Upper lobe of right lung (tissue), 1 donor: Measurements from ENCODE around the gene IFNL3. TPM values are rescaled to one million over a fixed set of nuclear protein-coding genes. Genes with fewer than 3 reads are reported as not detected.
"Not testable (repeated sequence)": the region's sequence is repeated elsewhere in the genome, so short reads cannot be mapped to it uniquely, and the experiment has no call there.

Experiments used
- ATAC-seq: fragments of 200-7000 bp; cut with Tn5 transposase; one replicate; pipeline ENCODE4 v1.9.1; 2020; ENCODE audit warnings: mild to moderate bottlenecking, moderate library complexity
- DNase-seq: peaks from one replicate; pipeline ENCODE4 v3.0.0-alpha.2; 2020
- H3K27ac ChIP-seq: fragments of 200-600 bp; one replicate; pipeline ENCODE4 v1.8.0; 2022
- H3K27me3 ChIP-seq: fragments of 200-600 bp; one replicate; pipeline ENCODE4 v1.8.0; 2022; ENCODE audit warnings: mild to moderate bottlenecking
- H3K36me3 ChIP-seq: fragments of 200-600 bp; one replicate; pipeline ENCODE4 v1.8.0; 2022
- H3K4me1 ChIP-seq: fragments of 200-600 bp; one replicate; pipeline ENCODE4 v1.8.0; 2022
- H3K4me3 ChIP-seq: fragments of 200-600 bp; one replicate; pipeline ENCODE4 v1.8.0; 2022; ENCODE audit warnings: mild to moderate bottlenecking
- H3K9me3 ChIP-seq: fragments of 200-600 bp; one replicate; pipeline ENCODE4 v1.8.0; 2022
- intact Hi-C: fragments of 100-400 bp; cut with DNase I; formaldehyde crosslinking; loops from one replicate; pipeline ENCODE4 v1.11.0; 2022
- total RNA-seq: library from RNA; stranded (reverse); fragmentation: NEBNext Ultra II Directional; extraction: Animal tissue kit (Norgen Biotek cat#: 25700); gene quantifications from one replicate; pipeline ENCODE4 v1.2.1, GENCODE V29; 2021
- TF ChIP-seq, protein P1 (sequence below): fragments of 200-600 bp; IDR thresholded peaks from one replicate; pipeline ENCODE4 v1.8.0; 2022; ENCODE audit warnings: antibody characterized with exemption
- donor health status: DM: no; HTN: yes; CAD: no; lungs with severe emphysema.

The IFNL3 gene
- total RNA-seq, 1 donor from 2014 or later: not detected

DNA sequence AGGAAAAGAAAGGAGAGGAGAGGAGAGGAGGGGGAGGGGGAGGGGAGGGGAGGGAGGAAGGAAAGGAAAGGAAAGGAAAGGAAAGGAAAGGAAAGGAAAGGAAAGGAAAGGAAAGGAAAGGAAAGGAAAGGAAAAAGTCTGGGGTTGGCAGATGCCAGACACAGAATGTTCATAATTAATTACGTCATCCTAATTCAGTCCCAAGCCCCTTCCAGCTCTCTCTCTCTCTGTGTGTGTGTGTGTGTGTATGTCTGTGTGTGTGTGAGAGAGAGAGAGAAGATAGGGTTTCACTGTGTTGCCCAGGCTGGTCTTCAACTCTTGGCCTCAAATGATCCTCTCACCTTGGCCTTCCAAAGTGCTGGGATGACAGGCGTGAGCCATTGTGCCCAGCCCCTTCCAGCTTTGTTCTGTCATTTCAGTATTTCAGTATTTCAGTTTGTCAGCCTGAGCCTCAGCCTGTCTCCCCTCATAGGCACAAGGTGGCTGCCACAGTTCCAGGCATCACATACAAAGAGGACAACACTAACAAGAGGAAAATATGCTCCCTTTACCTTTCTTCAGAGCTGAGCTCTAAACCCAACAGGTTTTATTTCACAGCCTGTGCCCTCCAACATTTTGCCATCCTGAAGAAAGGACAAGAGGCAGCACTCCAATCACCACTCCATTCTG lies 14.6 kb downstream of the IFNL3 start:
- DNase-seq (no peak), ATAC-seq (no peak)
- peaks cover 1% of the 10 kb centered on the region for H3K27me3 ChIP-seq
- intact Hi-C loops: no loop called here
- TF ChIP-seq, protein P1, sequence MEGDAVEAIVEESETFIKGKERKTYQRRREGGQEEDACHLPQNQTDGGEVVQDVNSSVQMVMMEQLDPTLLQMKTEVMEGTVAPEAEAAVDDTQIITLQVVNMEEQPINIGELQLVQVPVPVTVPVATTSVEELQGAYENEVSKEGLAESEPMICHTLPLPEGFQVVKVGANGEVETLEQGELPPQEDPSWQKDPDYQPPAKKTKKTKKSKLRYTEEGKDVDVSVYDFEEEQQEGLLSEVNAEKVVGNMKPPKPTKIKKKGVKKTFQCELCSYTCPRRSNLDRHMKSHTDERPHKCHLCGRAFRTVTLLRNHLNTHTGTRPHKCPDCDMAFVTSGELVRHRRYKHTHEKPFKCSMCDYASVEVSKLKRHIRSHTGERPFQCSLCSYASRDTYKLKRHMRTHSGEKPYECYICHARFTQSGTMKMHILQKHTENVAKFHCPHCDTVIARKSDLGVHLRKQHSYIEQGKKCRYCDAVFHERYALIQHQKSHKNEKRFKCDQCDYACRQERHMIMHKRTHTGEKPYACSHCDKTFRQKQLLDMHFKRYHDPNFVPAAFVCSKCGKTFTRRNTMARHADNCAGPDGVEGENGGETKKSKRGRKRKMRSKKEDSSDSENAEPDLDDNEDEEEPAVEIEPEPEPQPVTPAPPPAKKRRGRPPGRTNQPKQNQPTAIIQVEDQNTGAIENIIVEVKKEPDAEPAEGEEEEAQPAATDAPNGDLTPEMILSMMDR: no peak
- H3K4me3 ChIP-seq: no peak overlapping the region
- H3K4me1 ChIP-seq: no peaks in the 10 kb centered on the region
- no peaks in the 10 kb centered on the region for H3K36me3 ChIP-seq
- H3K27ac ChIP-seq: no peak overlapping the region
- no peaks in the 10 kb centered on the region for H3K9me3 ChIP-seq

DNA sequence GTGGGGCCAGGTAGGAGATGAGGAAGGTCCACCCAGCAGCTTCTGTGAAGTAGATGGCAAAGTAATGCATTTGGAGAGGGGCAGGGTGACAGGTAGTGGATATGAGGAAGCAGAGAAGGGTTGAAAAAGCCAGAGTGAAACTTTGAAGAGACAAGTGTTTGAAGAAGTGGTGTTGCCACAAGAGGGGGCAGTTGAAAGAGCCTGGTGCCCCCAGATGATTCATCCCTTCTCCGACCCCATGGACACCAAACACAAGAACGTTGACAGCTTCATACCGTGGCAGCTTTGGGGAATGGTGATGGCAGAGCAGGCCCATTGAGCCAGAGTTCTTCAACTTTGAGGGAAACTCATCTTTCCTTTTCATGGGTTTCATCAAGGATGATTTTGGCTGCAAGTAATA lies 19.9 kb downstream of the IFNL3 start:
- TF ChIP-seq, protein P1: no peak
- Histone ChIP-seq H3K4me1 (no peaks in the 10 kb centered on the region), H3K36me3 (no peaks in the 10 kb centered on the region), H3K27ac (no peak overlapping the region), H3K27me3 (peaks cover 21% of the 10 kb centered on the region), H3K4me3 (no peak overlapping the region), H3K9me3 (no peaks in the 10 kb centered on the region)
- intact Hi-C loops: no loop called here
- no peak for ATAC-seq
- DNase-seq: no peak

DNA sequence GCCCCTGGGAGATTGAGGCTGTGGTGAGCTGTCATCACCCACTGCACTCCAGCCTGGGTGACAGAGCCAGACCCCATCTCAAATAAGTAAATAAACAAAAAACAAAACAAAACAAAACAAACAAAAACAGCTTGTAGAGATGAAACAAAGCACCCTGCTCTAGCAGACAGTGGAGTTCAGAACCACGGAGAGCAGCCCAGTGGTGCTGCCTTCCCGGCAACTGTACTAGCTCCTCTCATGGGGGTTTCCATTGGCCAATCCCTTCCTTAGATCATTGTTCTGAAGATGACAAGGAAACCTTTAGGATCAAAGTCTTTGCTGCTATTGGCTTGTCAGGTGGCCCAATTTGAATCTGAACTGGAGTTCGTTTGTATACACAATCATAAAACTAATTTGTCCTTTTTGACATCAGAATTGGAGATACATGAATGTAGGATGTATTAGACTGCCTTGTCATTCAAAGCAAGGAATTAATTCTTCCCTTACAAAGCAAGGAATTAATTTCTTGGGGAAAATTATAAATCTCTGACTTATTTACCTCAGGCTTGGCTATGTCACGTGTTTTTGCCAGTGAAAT lies 21.0 kb downstream of the IFNL3 start:
- intact Hi-C loops: no loop called here
- TF ChIP-seq, protein P1: no peak

DNA sequence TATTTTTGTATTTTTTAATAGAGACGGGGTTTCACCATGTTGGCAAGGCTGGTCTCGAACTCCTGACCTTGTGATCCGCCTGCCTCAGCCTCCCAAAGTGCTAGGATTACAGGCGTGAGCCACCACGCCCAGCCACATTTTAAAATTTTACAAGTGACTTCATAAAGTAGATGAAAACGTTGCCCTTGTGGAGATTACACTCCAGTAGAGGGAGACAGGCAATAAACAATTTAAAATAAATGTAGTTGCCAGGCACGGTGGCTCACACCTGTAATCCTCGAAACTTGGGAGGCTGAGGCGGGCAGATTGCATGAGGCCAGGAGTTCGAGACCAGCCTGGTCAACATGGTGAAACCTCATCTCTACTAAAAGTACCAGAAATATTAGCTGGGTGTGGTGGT lies 25.7 kb downstream of the IFNL3 start:
- H3K4me1 ChIP-seq, intact Hi-C loops, H3K27me3 ChIP-seq, H3K4me3 ChIP-seq, H3K27ac ChIP-seq, DNase-seq, H3K9me3 ChIP-seq, ATAC-seq, H3K36me3 ChIP-seq: not testable (repeated sequence)

More for the DNA sequence above, 21.0 kb downstream of the IFNL3 start:
- DNase-seq (no peak), ATAC-seq (no peak)
- Histone ChIP-seq H3K9me3 (no peaks in the 10 kb centered on the region), H3K4me3 (no peak overlapping the region), H3K27ac (no peak overlapping the region), H3K4me1 (no peaks in the 10 kb centered on the region), H3K27me3 (peaks cover 21% of the 10 kb centered on the region), H3K36me3 (no peaks in the 10 kb centered on the region)

DNA sequence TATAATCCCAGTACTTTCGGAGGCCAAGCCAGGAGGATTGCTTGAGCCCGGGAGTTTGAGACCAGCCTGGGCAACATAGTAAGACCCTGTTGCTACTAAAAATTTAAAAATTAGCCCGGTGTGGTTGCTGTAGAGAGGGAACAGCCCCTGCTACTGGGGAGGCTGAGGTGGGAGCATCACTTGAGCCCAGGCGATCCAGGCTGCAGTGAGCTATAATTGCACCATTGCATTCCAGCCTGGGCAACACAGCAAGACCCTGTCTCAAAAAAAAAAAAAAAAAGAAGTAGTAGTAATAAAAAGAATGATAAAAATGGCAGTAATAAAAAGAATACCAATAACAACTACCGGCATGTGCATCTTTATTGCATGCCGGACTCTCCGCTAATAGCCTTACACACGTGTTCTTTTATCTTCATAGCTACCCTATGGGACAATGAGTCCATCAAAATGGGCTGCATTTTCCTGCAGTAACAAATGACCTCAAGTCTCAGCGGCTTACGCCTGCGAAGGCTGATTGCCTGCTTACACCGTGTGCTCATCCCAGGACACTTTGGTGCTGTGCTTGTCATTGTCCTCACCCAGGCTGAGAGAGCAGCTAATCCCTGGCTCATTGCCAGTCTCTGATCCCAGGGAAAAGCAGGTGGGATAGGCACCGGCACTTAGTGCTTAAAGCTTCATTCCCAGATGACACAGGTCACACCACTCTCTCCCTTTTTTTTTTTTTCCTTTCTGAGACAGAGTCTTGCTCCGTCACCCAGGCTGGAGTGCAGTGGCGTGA lies 26.4 kb downstream of the IFNL3 start:
- peaks cover 1% of the 10 kb centered on the region for H3K27me3 ChIP-seq
- H3K4me3 ChIP-seq: no peak overlapping the region
- H3K36me3 ChIP-seq: no peaks in the 10 kb centered on the region
- H3K4me1 ChIP-seq: no peaks in the 10 kb centered on the region
- ATAC-seq (no peak), DNase-seq (no peak)
- intact Hi-C loops: no loop called here
- TF ChIP-seq, protein P1: no peak
- H3K27ac ChIP-seq: no peak overlapping the region
- H3K9me3 ChIP-seq: no peaks in the 10 kb centered on the region

DNA sequence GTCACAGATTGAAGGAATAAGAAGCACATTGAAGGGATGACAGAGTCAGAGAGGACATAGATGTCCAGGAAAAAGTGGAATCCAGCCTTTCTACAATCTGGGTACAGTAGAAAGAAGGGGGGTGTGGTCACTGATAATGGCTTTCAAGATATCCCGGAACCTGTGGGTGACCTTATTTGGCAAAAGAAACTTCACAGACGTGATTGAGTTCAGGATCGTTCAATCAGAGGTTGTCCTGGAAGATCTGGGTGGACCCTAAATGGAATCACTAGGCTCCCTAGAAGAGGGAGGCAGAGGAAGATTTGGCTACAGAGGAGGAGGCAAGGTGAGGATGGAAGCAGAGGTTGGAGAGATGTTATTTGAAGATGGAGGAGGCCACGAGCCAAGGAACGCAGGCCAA lies 27.7 kb downstream of the IFNL3 start:
- no peaks in the 10 kb centered on the region for H3K36me3 ChIP-seq
- H3K27ac ChIP-seq: no peak overlapping the region
- DNase-seq (no peak), ATAC-seq (no peak)
- TF ChIP-seq, protein P1: no peak
- H3K4me1 ChIP-seq: no peaks in the 10 kb centered on the region
- intact Hi-C loops: no loop called here
- H3K9me3 ChIP-seq: no peaks in the 10 kb centered on the region
- no peak overlapping the region for H3K4me3 ChIP-seq
- no peaks in the 10 kb centered on the region for H3K27me3 ChIP-seq

DNA sequence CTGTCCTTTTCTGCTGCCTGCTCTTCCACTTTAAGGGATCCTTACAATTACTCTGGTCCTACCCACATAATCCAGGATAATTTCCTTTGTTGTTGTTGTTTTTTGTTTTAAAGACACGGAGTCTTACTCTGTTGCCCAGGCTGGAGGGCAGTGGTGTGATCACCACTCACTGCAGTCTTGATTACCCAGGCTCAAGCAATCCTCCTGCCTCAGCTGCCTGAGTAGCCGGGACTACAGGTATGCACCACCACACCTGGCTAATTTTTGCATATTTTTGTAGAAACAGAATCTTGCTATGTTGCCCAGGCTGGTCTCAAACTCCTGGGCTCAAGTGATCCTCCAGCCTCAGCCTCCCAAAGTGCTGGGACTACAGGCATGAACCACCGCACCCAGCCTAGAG lies 29.5 kb downstream of the IFNL3 start:
- H3K9me3 ChIP-seq, H3K36me3 ChIP-seq, H3K27ac ChIP-seq, H3K4me3 ChIP-seq, H3K4me1 ChIP-seq, DNase-seq, ATAC-seq, H3K27me3 ChIP-seq, intact Hi-C loops: not testable (repeated sequence)
